C4-2B (cell line): ENCODE measurements around the gene UGT1A1.

Experiments used
- H3K27ac ChIP-seq: fragments of 450-650 bp; 2 replicates; pipeline ENCODE4 v1.5.1; 2017
- ZFX ChIP-seq: fragments of 450-650 bp; IDR thresholded peaks from 2 replicates; pipeline ENCODE4 v1.6.1; 2017
- TF ChIP-seq, protein P1 (sequence below): fragments of 450-650 bp; conservative IDR thresholded peaks from 2 replicates; pipeline ENCODE4 v1.5.1; 2017; ENCODE audit warnings: mild to moderate bottlenecking

Gene UGT1A1

DNA sequence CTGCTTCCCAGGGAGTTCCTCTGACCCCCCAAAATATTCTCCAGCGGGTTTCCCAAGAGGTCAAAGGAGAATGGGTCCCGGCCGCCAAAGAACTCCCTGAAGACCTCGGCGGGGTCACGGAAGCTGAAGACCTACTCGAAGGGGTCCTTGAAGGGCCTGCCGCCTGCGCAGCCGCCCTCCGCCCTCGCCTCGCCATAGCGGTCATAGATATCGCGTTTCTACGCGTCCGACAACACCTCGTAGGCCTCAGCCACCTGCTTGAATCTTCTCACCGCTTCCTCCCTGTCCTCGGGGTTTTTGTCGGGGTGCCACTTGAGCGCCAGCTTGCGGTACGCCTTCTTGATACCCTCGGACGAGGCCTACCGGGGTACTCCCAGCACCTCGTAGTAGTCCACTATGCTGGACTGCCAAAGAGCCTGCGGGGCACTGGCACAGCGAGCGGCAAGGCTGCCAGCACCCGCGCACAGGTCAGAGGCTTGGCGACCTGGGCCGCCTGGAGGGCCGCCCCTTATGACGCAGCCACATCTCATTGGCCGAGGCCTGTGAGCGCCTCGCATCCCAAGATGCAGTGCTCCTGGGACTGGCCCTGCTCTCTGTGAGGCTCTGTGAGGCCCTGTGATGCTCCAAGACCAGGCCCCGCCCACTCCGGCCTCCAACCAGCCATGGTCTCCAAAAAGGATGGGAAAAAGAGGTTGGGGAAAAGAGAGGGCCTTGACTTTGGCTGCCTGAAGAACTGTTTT is 5.0 kb upstream of the UGT1A1 start:
- no peak overlapping the region for H3K27ac ChIP-seq

GRCh38 chr2:233756429-233757081 is 3.5 kb upstream of the UGT1A1 start:
- no peak overlapping the region for H3K27ac ChIP-seq
- TF ChIP-seq ZFX: no peak
- TF ChIP-seq, protein P1, sequence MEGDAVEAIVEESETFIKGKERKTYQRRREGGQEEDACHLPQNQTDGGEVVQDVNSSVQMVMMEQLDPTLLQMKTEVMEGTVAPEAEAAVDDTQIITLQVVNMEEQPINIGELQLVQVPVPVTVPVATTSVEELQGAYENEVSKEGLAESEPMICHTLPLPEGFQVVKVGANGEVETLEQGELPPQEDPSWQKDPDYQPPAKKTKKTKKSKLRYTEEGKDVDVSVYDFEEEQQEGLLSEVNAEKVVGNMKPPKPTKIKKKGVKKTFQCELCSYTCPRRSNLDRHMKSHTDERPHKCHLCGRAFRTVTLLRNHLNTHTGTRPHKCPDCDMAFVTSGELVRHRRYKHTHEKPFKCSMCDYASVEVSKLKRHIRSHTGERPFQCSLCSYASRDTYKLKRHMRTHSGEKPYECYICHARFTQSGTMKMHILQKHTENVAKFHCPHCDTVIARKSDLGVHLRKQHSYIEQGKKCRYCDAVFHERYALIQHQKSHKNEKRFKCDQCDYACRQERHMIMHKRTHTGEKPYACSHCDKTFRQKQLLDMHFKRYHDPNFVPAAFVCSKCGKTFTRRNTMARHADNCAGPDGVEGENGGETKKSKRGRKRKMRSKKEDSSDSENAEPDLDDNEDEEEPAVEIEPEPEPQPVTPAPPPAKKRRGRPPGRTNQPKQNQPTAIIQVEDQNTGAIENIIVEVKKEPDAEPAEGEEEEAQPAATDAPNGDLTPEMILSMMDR: no peak

More for the DNA sequence above, 5.0 kb upstream of the UGT1A1 start:
- TF ChIP-seq, protein P1: no peak

DNA sequence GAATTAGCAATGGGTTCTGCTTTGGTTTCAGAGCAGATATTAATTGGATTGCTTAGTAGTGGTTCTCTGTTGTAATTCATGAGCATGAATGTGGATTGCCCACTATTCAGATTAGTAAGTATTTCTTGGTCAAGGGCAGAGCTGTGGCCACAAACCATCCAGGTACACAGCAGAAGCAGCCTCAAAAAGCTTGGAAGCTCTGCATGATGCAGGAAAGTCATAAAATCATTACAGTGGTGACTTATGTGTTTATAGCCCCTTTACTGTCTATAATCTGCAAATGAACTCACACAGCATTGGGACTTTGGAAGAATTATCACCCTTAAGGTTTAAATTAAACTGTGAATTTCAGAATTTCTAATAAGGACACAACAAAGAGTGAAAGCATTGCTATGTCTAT is 1.9 kb upstream of the UGT1A1 start:
- H3K27ac ChIP-seq: no peak overlapping the region
- TF ChIP-seq ZFX: no peak
- TF ChIP-seq, protein P1: no peak

- TF ChIP-seq ZFX: no peak
- TF ChIP-seq, protein P1: no peak
- no peak overlapping the region for H3K27ac ChIP-seq
Measured at GRCh38 chr2:233758849-233759248, 1.2 kb upstream of the UGT1A1 start.

DNA sequence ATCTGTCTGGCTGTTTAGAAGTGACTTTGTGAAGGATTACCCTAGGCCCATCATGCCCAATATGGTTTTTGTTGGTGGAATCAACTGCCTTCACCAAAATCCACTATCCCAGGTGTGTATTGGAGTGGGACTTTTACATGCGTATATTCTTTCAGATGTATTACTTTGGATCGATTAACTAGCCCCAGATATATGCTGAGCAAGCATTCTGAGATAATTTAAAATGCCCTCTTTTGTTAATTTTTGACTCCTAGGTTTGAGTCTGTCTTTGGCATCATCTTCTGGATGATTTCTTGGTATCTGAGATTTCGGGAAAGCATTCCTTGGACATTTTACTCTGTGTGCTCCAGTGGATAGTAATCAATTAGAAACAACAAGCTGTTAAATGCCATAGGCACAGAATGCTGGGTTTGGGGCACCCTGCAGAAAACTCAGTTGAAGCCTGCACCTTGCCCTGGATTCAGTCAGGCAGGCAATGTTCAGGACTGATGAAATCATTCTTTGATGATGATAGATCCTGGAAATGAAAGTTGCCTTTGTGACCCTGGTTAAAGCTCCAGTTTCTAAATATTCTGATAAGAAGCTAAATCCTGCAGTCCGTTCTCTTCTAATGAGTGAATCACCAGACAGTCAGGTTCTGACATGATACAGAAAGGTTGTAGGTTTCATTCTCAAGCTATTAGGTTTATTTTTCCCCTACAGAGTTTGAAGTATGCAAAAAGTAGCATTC is 1.1 kb downstream of the UGT1A1 start:
- TF ChIP-seq ZFX: no peak
- TF ChIP-seq, protein P1: no peak
- H3K27ac ChIP-seq: no peak overlapping the region

DNA sequence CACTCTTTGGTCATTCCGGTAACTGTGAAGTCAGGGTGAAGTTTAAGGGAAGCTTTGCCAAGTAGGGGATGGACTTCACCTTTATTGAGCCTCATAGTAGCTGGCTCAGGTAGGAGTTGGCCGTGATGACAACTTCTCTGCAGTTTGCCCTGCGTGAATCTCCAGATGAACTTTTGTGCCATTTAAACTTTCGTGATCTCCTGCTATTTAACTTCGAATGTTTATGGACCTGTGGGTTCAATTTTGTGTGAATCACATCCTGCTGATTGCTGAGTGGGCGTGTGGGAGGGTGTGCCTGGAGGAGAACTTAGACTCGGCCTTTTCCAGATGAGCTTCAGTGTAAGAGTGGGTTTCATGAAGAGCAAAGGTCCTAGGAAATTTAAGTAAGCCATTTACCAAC is 4.2 kb downstream of the UGT1A1 start:
- H3K27ac ChIP-seq: no peak overlapping the region
- TF ChIP-seq ZFX: no peak

GRCh38 chr2:233764761-233765160 is 4.7 kb downstream of the UGT1A1 start:
- no peak overlapping the region for H3K27ac ChIP-seq
- no peak for TF ChIP-seq ZFX
- TF ChIP-seq, protein P1: no peak
